Fibroblast of skin of back (primary cell): Measurements from ENCODE around the gene SPATC1L.
"Not testable (repeated sequence)": the region's sequence is repeated elsewhere in the genome, so short reads cannot be mapped to it uniquely, and the experiment has no call there.

Experiments
- DNase-seq: peaks from one replicate; pipeline ENCODE4 v3.0.0-alpha.2; 2013

SPATC1L gene

DNA sequence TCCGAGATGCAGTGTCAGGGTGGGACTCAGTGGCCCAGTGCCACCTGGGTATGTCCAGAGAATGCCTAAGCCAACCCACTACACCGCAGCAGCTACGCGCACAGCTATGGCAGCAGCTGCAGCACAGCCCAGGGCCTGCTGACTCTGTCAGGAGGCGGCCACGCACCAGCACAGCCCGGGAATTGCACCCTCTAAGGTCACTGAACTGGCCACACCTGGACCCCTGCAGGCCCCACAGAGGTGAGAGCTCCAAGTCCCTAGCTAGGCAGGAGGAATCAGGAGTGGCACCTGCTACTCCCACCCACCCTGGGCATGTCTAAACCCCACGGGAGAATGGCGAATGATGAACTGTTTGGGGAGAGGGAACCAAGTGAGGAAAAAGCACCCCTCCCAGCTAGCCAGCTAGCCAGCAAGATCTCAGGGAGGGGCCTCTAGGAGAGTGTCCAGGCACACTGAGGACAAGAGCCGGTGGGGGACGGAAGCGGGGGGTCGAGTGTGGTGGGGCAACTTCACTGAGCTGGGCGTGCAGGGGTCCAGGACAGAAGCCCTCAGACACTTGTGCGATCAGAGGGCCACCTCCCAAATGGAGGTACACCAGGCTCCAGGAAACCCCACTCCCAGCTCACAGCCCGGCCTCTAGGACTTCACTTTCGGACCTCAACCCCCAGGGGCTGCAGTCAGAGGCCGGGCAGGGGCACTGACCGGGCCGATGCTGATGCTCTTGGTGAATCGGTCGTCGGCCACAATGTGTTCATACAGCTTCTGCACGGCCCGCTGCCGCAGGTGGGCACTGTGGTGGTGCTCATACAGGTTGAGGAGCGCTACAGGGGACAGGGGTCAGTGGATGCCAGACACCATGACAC is 30.4 kb upstream of the SPATC1L start:
- DNase-seq = no peak

DNA sequence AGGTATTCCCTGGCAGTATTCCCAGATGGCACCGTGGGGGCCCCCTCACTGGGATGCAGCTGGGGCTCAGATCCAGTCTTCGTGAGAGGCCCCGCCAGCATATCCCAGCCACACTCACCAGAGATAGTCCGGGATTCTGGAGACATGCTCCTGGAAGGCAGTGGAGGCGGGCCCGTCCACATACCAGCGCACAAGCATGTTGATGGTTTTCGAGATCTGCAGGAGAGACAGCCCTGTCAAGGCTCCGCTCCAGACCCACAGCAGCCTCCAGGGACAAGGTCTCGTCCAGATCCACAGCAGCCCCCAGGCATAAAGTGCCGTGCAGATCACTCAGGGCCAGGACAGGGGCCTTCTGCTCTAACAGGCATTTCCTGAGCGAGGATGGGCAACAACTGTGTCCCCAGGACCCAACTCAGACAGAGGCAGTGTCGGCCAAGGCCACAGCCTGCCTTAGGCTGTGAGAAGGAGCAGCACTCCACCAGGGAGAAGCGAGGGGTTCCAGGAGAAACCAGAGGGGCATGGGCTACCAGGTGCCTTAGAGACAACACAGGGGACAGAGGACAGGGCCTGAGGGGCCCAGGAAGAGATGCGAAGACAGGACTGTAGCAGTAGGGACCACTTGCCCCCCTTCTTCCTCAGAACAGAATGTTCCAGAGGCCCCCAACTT is 29.5 kb upstream of the SPATC1L start:
- DNase-seq = no peak

DNA sequence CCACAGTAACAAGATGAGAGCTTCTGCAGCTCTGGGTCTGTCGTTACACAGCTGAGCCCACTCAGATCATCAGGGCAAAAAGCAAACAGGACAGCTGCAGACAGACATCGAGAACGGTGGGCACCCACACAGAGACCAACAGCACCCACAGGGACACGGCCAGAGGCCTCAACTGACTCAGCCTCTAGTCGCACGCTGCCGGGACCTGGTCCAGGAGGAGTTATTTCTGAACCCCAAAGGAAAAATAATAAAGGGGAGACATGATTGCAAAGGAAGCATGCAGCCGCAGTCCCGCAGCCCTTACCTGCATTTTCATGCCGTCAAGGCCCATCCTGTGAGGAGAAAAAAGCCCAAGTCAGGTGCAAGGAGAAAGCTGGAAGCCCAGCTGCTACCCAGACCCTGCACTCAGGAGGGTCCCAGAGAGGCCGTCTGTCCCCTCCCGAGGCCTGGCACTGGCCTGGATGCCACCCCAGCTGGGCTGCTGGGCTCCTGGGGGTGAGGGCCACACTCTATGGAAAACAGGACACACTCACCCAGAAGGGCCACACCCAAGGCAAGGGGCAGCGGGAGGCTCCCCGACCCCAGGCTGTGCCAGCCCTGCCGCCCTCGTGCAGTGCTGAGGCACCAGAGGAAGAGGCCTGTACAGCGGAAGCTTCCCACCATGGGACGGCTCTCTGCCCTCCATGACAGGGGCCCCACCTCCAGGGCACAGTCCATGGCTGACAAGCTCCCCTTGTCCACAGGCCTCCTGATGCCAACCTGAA is 28.6 kb upstream of the SPATC1L start:
- no peak for DNase-seq

DNA sequence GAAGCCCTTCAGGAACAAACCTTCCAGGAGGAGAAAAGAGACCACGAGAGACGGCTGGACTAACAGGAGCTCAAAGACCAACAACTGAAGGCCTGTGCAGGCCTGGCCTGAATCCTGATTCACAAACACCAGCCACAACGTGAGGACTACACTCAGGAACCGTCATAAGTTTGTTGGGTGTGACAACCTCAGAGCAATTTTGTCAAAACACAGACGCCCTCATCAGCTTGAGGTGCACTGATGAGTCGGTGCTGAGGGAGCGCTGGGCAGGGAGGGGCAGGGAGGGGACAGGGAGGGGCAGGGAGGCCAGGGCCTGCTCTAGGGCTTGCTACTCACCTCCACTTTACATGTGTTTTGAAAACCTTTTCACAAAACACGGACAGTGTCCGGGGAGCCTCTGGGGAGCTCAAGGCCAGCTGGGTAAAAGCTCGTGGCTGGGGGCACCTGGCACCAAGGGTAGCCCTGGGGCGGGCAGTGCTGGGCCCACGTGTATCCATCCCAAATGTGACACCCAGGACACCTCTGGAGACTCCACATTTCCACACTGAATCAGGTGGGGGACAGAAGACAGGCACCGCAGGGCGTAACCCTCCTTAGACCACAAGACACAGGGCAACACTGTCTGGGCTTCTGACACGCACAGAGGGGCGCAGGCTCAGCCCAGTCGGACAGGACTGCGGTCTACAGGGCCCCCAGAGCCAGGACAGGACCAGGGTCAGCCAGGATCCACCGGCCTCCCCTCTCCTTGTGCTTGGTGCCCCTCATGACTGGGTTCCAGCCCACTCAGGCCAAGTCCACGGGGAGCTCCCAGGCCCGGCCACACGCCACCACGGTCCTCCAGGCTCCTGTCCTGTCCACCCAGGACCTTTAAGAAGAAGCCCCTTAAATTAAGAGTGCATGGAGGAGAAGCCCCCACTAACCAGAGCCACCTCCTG is 27.8 kb upstream of the SPATC1L start:
- DNase-seq = no peak

DNA sequence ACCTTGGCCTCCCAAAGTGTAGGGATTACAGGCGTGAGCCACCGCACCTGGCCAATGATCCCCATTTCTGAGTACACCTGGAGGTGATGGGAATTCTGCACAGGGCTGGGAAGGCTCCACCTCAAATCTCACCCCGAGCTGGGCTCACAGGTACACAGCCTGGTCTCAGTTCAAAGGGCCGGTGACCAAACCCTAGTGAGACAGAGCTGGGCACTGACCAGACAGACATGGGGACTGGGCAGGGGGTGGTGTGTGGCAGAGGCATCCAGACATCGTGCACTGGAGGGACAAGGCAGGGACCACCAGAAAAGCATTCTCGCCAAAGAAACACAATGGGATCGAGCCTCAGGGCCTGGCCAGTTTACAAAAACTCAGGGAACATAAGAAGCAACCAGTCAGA is 27.1 kb upstream of the SPATC1L start:
- DNase-seq = no peak

DNA sequence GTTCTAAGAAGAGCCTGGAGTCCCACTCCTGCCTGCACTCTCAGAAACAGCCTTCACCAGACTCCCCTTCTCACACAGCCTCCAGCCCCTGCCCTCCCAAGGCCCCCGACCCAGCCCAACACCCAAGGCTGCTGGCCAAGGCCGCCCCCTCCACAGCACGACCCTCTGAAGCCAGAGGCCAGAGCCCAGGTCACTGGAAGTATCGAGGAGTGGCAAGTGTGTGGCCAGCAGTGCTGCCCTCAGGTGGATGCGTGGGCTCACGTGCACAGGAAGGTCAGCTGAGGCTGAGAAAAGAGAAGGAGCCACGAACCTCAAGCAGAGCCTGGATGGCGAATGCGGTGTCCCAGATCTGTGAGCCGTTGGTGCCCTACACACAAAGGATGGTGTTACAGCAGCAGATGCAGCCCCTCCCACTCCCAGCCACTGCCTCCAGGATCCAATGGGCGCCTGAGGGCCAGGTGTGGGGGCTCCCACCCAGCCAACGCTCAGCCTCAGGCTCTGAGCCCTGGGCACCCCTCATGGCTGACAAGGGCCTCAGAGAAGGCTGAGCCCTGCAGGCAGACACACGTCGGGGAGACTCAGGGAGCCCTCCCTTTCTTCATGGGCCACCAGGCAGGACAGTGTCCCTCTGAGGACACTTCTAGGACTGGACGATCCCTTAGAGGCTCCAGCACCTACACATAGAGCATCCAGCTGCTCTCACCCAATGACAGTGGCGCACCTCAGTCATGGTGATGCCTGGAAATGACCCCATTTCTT is 26.3 kb upstream of the SPATC1L start:
- no peak for DNase-seq

DNA sequence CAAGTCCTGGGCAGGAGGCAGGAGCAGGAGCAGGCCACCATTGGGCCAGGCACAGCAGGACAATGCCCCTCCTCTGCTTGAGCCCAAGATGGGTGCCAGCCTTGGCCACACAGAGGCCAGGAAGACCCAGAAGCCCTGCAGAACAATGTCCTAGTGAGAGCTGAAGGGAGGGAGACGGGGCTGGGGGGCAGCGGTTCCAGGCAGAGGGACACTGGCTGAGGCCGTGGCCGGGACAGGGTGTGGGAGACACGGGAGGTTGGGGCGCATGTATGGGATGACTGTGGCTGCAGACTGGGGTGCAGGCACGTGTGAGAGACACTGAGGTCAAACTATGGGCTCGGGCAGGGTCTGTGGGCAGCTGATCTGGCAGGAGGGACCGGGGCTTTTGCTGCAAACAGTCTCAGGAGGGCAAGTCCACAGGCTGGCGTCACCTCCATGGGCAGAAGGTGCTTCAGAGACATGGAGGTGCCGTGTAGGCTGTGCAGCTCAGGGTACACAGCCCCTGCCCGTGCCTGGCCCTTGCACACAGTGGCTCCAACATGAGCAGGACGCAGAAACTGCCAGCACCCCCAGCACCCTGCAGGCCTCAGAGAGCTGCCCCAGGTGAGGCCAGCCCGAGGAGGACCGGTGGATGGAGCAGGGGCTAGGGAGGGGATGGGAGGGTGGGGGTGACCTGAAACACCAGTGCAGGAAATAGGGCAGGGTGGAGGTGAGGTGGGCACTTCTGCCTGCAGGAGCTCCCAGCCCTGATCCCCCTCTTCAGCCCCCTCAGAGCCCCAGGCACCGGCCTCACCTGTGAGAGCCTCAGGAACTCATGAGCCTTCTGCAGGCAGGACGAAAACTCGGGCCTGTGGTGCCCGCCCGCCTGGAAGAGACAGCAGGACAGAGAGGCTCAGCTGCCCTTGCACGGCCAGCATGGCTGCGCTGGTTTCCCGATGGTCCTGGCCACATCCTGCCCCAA is 24.8 kb upstream of the SPATC1L start:
- DNase-seq = no peak

DNA sequence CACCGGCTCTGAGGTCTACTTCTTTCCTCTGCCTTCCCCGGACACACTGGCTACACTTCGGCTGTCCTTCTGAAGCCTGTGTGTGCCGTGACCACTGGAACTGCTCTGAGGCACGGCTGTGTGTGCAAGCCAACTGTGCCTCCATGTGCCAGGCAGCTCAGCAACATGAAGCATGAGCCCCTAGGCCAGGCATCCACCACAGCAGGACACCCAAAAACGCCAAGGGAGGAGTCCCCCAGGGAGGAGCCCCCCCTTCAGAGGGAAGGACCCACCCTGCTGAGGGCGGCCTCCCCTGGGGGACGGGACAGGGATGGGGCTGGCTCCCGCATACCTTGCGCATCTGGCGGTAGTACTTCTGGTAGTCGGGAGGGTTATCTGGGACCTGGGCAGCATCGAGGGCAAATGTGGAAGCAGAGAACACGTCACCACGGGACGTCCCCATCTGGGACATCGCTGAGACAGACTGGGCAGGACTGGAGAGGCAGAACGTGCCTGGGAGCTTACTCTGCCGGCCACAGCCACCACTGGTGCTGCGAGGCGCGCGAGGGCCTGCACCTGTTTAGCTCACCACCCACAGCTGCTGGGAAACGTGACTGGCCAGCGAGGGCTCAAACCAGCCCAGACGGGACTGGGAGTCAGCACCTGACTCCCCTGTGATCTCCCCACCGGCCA is 23.8 kb upstream of the SPATC1L start:
- DNase-seq = no peak

DNA sequence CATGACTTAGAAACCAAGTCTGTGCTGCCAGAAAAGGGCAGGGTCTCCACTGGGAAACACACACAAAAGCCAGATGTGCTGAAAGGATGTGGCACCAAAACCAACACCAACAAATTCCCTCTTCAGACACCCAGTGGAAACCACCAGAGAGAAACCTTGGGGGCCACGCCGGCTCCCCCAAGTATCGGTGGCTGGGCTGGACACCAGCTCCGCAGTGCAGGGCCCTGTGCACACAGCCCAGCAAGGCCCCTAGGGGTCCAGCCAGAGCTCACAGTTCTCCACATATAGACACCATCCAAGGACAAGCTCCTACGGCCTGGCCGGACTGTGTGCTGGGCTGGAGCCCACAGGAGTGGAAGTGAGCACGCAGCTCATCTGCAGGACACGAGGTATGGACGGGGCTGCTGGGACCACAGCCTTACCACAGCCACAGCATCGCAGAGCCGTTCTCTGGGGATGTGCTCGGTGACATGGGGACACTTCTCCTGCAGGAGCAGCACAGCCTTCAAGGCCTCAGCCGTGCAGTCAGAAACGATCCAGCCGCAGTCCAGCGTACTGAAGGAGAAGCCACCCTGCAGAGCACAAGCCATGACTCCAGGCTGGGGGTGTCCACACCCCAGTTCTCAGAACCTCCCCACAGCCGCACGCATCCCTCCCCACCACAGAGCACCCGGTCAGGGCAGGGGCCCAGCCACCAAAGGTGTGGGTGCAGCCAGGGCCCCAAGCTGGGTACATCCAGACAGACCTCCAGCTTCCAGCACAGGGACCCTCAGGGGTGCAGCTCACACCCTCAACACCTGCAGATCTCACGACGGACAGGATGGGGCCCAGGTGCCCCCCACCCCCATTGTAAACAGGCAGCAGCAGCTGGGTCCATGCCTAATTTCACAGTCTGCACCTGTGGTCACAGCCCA is 23.0 kb upstream of the SPATC1L start:
- DNase-seq = no peak

DNA sequence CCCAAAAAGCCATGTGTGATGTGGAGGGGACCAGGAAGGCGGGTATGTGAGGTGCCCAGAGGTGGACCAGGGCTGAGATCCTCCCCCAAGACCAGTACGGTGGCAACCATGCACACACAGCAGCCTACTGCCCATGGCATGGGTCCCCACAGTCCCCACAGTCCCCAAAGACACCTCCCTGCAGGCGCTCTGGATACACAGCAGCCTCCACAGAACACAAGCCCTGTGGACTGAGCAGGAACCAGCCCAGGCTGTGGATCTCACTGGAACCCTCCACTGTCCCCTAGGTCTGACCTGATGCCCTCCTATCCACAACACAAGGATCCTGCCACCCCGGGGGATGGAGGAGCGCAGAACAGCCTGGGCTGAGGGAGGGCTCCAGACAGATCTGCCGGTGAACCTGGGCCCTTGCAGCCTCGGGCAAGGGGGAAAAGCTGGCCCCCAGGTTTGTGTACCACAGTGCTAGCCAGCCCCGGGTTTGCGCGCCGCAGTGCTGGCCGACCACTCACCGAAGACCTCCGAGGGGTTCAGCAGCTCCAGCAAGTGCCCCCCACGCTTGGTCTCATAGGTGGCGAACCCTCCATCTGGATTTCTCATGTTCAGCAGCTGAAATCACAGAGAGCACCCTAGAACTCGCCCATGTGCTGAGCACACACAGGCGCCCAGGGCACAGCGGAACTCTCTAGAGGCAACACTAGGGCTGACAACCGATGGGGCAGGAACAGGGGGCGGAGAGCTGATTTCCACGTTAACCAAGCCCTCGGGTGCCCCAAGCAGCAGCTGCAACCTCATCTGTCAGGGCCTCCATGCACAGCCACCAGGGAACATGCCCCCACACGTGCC is 22.1 kb upstream of the SPATC1L start:
- DNase-seq = no peak

DNA sequence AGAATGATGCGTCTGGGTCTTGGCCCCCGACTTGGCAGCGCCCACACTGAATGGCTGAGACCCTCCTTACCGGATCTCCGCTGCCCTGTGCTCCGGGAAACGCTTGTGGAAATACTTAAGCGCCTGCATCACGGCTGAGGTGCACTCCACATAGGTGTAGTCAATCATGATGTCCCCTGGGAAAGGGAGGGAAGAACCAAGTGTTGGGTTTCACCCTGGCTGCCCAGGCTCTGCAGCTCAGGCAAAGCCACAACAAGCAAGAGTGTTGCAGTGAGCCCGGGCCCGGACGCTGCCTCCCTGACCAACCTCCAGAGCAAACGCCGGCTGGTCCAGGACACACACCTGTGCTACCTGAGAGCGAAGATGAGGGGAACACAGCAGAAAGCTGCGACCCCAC is 21.5 kb upstream of the SPATC1L start:
- no peak for DNase-seq

DNA sequence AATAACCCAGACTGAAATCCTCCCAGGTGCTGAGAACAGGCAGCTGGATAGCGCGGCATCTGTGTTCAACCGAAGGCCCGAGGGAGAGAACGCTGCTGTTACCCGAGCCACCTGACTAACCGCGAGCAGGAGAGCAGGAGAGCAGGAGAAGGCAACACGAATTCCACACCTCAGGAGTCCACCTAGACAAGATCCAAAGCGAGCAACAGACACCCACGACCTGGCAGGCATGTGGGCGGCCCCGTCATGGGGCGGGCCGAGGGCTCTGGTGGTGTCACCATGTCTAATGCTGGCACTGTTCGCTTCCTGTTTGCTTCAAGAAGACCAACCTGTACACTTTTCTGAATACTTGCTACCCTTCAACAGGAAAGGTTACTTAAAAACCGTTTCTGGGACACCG is 20.9 kb upstream of the SPATC1L start:
- DNase-seq = no peak

DNA sequence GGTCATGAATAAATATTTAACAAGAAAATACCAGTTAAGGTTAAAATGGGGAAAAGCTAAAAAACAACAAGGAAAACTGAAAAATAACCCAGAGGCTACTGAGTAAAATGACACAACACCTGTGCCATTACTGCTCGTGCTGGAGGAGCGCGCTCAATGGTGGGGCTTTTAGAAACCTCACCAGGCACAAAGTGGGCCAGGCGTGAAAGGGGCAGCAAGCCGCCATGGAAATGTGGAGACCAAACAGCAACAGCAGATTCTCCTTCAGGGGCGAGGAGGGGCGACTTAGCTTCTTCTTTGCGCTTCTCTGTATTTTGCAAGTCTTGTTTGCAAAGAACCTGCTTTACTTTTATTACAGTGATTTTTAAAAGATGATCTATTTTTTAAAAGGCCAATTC is 18.9 kb upstream of the SPATC1L start:
- DNase-seq = no peak

DNA sequence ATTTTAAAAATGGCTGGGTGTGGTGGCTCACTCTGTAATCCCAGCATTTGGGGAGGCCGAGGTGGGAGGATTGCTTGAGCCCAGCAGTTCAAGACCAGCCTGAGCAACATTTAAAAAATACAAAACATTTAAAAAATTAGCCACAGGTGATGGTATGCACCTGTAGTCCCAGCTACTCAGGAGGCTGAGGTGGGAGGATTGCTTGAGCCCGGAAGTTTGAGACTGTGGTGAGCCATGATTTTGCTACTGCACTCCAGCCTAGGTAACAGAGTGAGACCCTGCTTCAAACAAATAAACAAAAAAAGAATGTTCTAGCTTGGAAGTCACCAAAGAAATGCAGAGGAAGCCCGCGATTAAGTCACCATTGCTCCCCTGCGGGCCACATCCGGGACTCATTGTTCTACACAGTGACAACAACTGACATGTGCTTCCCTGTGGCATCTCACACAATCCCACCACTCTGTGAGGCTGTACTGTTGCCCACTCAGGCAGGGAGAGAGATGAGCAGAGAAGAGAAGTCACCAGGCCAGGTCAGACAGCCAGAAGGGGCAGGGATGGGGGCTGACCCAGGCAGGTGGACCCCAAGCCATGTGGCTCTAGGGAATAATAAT is 18.4 kb upstream of the SPATC1L start:
- no peak for DNase-seq

DNA sequence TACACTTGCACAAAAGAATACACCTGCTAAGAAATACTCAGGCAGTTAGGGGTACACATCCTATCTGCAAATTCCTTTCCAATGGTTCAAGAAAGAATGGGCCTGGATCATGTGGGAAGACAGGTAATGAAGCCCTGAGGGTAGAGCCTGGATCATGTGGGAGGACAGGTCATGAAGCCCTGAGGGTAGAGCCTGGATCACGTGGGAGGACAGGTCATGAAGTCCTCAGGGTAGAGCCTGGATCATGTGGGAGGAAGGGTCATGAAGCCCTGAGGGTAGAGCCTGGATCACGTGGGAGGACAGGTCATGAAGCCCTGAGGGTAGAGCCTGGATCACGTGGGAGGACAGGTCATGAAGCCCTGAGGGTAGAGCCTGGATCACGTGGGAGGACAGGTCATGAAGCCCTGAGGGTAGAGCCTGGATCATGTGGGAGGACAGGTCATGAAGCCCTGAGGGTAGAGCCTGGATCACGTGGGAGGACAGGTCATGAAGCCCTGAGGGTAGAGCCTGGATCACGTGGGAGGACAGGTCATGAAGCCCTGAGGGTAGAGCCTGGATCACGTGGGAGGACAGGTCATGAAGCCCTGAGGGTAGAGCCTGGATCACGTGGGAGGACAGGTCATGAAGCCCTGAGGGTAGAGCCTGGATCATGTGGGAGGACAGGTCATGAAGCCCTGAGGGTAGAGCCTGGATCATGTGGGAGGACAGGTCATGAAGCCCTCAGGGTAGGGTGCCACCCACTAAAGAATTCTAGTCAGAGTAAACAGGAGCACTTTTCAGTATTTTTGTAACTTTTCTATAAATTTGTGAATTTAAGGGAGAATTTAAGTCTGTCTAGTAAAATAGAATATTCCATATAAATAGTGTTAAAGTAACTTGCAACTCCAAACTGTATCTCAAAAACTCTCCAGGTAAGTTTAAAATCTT is 16.9 kb upstream of the SPATC1L start:
- DNase-seq = not testable (repeated sequence)
